Daoy (cell line): ENCODE measurements around the gene ZMYM2. TPM values are rescaled to one million over a fixed set of nuclear protein-coding genes. Genes with fewer than 3 reads are reported as not detected.
"Not testable (repeated sequence)": the region's sequence is repeated elsewhere in the genome, so short reads cannot be mapped to it uniquely, and the experiment has no call there.

Experiments
- DNase-seq: peaks from one replicate; pipeline ENCODE4 v3.0.0-alpha.2; 2015; ENCODE audit warnings: low read depth
- total RNA-seq: library from RNA; depleted of rRNA; stranded (reverse); fragments of >200 nt; shearing (Covaris generic); gene quantifications from 2 replicates; pipeline ENCODE4 v1.2.3, GENCODE V29; 2014; rRNA removed

The ZMYM2 gene
- total RNA-seq, result 18.9 and 37.4 TPM in 2 replicates

DNA sequence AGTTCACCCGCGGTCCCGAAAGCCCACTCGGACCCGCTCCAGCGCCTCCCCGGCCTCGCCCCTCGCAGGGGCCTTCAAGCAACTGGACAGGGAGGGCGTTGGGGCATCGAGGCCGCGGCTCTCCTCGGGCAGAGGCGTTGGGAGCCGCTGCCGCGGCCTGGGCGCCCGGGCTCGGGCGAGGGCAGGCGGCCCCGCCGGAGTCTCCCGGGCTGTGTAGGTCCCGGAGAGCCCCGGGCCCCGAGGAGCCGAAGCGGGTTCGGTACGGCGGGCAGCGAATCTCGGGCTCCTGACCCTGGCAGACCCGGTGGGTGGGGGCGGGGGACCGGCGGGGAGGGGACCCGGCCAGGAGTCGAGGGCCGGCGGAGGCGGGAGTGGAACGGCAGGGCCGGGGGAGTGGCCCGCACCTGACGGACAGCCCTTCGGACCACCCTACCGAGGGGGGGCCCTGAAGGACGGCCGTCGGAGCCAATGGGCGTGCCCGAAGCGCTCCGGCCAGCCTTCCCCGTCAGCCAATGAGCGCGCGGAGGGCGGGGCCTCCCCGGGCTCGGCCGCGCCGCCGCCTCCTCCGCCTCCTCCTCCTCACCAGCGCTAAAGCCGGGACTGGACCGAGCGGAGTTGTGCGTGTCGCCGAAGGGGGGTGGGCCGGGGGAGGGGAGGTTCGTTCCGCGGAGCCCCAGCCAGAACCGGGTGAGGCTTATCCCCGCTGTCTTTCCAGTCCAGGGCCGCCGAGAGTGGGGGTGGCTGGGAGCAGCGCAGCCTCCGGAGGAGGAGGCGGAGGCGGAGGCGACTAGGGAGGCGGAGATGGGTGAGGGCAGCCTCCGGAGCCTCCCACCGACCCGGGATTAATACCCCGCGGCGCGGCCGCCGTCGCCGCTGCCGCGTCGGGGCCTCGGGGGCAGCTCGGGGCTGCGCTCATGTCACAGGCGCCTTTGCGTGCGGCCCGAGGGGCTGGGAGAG, at the start of gene ZMYM2:
TSS of gene ZMYM2 (plus strand) at position 573 of the 957 bp plus-strand sequence. CDS start 34,346 bp downstream, outside the sequence.
- peak; percentile 96 for DNase-seq

DNA sequence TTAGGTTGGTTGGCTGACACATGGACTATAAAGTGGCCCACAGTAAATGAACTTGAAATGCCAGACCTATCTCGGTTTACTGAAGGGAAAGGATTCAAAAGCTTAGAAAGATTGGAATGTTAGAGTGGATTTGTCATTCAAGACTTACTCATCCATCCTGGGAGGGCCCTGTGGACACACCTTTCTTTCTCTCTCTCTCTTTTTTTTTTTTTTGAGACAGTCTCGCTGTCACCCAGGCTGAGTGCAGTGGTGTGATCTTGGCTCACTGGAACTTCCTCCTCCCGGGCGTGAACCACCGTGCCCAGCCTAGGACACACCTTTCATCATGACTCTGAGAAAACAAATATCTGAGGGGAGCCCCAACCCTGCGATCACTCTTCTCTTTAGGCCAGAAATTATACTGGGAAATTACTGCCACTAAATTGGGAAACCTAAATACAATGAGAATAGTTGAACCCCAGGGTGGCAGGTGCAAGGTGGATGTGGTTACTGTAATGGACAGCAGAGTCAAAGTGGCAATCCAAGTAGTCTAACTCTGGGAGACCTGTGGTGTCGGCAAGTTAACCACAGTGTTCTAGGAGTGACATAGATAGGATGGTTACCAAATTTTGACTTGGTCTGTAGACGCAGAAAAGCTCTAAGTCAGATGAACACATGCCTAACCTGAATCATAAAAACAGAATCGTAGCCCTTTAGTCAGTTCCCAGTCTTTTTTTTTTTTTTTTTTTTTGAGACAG, 48.0 kb upstream of the ZMYM2 start:
- DNase-seq, result peak; percentile 65

DNA sequence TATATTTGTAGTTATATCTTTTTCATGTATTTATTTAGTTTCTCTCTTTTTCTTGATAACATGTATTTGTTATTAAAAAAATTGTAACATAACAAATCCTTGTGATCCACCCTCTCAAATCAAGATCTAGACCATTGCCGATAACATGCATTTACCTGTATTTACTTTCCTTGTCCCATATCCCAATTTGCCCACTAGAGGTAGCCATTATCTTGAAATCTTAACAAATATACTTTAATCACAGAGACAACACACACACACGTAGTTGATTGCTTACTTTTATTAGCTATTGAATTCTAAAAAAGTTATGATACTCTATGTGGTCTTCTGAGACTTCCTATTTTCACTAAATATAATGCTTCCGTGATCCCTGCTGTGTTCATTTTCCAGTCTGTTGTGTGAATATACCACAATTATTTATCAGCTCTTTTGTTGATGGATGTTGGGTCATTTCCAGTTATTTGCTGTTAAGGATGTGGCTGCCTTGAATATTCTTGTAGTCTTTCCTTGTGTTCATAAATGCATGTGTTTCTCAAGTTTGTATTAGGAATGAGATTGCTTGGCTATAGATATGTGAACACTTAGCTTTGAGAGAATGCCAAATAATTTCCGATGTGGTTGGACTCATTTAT, 31.3 kb upstream of the ZMYM2 start:
- no peak for DNase-seq

DNA sequence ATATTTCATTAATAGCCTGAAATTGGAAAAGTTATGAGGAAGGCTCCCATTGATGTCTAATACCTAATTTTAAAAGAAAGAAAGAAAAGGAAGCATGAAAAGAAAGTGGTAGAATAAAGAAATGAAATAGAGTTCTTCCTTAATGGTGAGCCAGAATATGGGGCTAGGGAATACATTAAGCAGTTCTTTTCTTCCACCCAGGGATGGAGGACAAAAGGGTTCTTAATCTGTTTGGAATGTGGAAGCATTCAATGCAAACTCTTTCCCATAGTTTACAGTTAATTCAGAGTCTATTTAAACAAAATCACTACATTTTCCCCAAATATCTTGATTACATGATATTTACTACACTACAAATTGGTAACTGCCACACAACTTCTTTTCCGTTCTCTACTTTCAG, 18.4 kb upstream of the ZMYM2 start:
- DNase-seq, result no peak

DNA sequence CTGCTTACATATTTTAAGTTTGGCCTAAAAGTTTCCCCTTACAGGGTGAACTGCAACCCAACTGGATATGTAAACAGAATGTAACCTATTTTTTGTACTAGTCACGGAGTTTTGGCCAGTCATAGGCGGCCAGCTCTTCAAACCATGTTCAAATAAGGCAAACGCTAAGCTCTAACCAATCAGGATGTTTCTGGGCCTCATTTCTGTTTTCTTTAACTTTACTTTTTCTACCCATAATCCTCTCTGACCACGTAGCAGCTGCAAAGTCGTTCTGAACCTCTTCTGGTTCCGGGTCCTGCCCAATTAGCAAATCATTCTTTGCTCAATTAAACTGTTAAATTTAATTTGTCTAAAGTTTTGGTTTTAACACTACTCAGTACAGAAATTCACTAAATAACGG, 8.2 kb upstream of the ZMYM2 start:
- no peak for DNase-seq

DNA sequence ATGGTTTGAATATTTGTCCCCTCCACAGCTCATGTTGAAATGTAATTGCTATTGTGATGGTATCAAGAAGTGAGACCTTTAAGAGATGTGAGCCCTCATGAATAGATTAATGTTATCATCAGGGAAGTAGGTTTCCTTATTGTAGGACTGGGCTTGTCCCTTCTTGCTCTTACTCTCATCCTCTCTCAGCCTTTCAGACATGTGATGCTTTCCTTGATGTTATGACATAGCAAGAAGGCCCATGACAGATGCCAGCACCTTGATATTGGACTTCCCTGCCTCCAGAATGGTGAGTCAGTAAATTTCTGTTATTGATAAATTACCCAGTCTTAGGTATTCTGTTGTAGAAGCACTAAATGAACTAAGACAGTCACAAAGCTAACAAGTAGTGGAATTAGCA, 5.7 kb upstream of the ZMYM2 start:
- DNase-seq, result no peak

DNA sequence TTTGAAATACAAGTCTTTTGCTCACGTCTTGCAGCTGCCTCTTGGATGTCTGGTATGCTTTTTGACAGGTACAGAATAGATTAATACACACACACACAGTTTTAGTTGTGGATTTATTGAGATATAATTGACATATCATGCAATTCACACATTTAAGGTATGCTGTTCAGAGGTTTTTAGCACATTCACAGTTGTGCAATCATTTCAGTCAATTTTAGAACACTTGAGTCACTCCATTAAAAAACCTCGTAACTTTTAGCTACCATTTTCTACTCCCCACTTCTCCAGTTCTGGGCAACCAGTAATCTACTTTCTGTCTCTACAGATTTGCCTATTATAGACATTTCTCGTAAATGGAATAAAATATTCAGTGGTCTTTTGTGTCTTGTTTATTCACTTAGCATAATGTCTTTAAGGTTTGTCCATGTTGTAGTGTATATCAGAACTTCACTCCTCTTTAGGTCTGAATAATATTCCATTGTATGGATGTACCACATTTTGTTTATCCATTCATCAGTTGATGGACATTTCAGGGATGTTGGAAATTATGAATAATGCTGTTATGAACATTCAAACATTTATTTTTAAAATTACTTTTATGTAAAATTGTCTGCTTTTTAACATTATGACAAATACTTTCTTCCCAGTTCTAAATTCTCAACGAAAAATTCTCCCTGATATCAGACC, 2.5 kb upstream of the ZMYM2 start:
- no peak for DNase-seq

DNA sequence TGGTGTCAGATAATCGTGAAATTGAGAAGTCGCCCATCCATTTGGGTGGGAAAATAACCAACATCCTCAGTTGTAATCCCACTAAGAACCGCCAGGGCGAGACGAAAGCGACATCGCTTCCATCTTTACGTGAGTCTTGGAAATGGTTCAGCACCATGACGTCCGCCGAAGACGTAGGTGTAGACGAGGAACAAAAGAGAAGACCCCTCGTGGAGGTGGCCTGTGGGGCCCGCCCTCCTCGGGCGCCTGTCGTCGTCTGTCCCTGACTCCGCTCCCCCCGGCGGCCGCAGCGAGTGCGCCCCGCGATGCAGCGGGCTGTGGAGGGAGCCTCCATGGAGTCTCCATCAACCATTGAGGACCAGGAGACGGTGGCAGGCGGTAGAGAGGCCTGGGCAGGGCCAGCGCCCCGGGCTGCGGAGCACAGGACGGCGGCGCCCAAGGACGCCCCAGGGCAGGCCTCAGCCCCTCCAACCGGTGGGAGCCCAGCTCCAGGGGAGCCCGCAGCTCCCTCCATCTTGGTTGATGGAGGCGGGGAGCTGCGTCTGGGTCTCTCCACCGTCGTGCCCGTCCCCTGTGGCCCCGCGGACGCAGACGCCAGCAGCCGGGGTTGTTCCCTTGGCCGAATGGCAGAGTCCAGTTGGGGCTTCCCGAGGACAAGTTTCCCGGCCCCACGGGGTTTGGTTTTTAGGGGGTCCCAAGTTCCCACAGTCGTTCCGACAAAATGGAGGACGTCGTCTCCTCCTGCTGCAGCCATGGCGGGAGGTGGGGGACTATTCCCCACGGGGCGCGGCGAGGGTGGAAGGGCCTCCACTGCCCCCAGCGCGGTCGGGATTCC, 990 bp upstream of the ZMYM2 start:
- DNase-seq, result no peak

DNA sequence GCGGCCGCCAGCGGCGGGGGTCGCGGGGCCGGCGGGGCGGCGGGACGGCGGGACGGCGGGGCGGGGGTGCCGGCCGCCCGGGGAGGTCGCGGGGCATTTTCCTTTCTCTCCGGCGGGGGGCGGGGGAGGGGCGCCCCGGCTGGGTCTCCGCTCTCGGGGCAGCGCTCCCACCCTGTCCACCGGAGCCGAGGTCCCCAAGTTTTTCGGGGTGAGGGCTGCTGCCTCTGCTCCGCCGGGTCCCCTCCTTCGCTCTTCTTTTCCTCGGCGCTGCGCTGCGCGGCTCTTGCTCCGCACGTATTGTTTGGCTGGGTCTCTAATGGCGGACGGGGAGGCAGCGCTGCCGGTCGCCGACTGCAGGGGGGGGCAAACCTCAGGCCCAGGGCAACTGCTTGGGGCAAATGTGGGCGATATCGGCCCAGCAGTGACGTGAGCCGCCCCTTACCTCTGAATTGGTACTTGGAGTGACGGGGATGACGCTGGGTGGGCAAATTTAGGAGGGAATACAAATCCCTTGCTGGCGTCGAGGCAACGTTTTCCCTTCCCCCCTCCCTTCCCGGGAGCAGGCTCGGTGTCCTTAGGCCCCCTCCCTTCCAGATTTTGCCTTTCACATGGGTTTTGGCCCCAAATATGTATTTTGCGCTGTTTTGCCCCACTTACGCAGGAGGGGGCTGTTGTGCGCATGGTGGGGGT, 759 bp downstream of the ZMYM2 start:
- DNase-seq, result peak; percentile 51

DNA sequence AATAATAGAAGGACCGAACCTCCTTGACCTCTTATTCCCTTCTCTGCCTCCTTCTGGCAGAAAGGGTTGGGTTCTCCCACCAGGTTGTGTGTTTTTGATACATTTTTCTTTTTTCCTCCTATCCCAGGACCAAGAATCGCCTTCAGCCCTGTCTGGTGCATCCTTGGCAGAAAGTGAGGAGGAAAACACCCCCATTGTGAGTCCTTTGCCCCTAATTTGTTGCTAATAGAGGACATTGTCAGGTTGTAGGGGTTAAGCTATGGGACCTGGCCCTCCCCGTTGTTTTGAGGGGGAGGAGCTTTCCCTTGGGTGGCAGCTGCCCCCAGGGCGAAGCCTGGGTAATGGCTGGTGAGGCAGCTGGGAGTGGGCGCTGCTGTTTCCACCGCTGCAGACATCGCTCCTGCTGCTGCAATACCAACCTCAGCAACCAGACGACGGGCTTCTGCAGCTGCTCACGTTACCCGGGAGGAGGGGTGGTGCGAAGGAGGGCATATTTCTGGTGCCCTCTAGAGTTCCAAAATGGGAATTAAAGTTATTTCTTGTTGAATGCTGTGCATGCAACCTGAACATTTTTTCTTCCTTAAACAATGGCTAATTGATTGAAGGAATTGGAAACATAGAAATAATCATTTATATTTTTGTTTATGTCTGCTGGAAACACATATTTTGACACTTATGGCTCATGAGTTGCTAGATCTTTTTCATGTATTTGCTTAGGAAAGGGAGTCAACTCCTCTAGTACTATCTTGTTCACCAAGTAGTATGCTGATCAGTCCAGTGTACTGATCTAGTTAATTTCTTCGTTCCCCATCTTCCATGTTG, 1.5 kb downstream of the ZMYM2 start:
- DNase-seq, result peak; percentile 88

DNA sequence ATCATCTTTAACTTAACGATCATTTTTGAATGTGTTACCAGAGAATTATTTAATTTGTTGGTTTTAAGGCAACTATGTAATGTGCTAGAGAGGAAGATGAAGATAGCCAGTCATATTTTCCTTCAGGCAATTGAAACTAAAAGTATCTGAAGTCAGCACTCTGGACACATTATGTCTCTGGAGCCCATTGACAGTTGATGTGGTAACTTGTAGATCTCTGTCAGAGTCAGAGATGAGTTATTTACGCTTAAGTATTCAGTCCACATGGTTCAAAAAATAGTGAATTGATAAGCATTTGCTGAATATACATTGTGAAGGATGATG, 2.1 kb downstream of the ZMYM2 start:
- no peak for DNase-seq

DNA sequence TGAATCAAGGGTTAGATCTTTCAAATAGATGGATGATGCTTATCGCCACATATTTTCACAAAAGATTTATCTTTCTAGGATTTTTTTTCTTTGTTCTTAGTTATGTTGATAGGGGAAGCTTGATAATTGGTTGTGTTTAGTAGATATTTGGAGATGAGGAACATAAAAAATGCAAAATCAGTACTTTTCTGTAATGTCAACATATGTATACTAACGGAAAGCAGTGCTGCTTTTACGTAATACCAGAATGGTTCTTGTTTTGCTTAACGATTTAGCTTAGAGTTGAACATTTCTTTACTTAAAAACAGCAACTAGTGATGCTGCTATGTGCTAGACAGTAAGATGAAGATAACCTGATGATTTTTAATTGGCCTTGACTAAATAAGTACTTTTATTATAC, 3.0 kb downstream of the ZMYM2 start:
- no peak for DNase-seq

DNA sequence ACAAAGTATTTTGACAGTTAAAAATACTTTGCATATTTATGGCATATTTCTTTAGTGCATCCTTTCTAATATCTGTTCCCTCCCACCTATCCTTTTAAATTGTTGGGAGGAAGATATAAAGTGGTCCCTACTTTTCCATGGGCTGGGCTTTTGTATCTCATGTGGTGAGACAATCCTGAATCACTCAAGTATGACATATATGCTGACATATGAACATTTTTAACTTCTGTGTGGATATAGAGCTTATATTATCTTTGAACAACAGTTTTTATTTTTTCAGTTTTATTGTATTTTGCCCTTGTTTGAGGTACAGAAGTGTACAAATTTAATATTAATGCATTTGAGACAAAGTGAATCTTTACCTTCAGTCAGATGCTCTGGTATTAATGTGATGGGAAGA, 3.4 kb downstream of the ZMYM2 start:
- no peak for DNase-seq

DNA sequence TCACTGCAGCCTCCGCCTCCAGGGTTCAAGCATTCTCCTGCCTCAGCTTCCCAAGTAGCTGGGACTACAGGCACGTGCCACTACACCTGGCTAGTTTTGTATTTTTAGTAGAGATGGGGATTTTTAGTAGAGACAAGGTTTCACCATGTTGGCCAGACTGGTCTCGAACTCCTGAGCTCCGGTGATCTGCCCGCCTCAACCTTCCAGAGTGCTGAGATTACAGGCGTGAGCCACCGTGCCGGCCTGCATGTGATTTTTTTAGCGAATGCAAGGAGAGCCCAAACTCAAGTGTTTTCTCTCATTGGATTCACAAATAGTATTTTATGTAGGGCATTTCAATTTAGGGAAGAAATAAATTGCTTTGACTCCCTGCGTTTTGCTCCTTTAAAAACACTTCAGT, 4.4 kb downstream of the ZMYM2 start:
- DNase-seq, result no peak

DNA sequence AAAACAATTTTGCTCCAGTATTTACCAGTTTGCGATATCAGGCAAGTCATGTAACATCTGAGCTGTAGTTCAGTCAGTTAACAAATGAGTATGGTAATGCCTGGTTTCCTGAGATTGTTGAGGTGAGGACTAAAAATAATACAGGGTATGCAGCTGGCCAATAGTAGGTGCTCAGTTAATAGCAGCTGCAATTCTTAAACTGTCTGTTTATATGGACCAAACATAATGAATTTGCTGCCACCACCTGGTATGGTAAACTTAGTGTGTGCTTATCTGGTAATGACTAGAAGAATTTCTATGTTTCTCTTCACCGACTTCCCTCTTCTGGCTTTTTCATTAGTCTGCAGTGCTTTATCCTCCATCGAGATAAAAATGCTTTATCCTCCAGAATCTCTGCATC, 9.1 kb downstream of the ZMYM2 start:
- no peak for DNase-seq

DNA sequence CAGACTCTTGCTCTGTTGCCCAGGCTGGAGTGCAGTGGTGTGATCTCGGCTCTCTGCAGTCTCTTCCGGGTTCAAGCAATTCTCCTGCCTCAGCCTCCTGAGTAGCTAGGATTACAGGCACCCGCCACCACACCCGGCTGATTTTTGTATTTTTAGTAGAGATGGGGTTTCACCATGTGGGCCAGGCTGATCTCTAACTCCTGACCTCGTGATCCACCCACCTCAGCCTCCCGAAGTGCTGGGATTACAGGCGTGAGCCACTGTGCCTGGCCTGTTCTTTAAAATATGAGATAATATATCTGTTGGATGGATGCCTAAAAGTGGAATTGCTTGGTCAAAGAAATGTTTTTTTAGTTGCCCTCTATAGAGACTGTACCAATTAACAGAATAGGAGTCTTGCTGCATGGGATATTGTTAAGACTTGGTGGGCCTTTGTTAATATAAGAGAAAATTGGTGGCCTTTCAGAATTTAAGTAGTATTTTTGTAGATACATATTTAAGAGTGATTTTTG, 16.0 kb downstream of the ZMYM2 start:
- DNase-seq, result not testable (repeated sequence)

DNA sequence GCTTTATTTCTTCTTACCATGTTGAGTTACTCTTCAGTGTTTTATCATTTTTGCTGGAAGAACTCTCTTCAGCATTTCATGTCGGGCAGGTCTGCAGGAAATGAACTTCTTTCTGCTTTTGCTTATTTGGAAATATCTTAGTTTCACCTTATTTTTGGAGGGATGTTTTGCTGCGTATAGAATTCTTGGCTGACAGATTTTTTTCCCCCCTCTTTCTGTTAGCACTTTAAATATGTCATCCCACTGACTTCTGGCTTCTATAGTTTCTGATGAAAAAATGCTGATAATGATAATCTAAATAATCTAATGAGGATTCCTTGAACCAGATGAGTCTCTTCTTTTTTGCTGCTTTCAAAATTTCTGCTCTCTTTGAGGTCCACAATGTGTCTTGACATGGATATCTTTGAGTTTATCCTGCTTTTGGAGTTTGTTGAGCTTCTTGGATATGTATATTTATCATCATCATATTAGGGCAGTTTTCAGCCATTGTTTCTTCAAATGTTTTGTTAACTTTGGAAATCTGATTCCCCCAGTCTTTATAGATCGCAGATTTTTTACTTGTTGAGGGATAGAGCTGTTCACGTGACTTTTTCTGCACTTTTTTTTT, 20.4 kb downstream of the ZMYM2 start:
- DNase-seq, result no peak

DNA sequence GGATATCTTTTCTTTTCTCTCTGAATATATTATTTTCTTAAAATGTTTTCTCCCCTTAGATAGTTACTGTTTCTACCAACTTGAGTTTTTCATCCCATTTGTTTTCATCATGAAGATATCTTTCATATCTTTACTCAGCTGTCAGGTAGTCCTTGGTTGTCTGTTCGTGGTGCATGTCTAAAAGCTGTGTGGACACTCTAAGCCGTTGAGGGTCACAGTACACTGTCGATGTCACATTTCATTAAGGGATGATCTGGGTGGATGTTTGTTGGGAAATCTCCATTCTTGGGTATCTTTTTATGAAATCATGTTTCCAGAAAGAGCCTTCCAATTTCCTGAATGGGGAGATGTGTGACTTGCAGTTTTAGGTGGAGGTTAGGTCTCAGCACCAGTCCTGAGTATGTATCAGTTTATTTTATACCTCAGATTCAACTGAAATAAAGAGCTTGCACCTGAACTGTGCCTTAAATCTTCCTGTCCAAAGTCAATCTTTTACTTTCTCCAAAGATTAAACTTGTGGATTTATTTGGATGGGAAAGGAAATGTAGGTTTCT, 23.2 kb downstream of the ZMYM2 start:
- no peak for DNase-seq
